Peyer's patch (tissue), 4 donors: Measurements from ENCODE around the gene UMOD. TPM values are rescaled to one million over a fixed set of nuclear protein-coding genes. Genes with fewer than 3 reads are reported as not detected.

Experiments
- DNase-seq, 3 donors: peaks; one replicate each; pipeline ENCODE4 v3.0.0-alpha.2; 2017 to 2019
- H3K27ac ChIP-seq, 4 donors: fragments of 200-600 bp; sonication (generic); one replicate each; pipeline ENCODE4 v1.5.1; 2016 to 2019
- H3K27me3 ChIP-seq, 2 donors: fragments of 200-600 bp; sonication (generic); one replicate each; pipeline ENCODE4 v1.5.1; 2019
- H3K36me3 ChIP-seq, 3 donors: fragments of 200-600 bp; sonication (generic); one replicate each; pipeline ENCODE4 v1.5.1; 2016 to 2019
- H3K4me1 ChIP-seq, 4 donors: fragments of 200-600 bp; sonication (generic); one replicate each; pipeline ENCODE4 v1.5.1; 2016 to 2019
- H3K4me3 ChIP-seq, 4 donors: fragments of 200-600 bp; sonication (generic); 1 replicate in 3 of 4; 2 replicates in 1 of 4; pipeline ENCODE4 v1.5.1; 2016 to 2019; ENCODE audit warnings: mild to moderate bottlenecking in 1 of 4
- H3K9me3 ChIP-seq, 4 donors: fragments of 200-600 bp; sonication (generic); one replicate each; pipeline ENCODE4 v1.5.1; 2016 to 2019; ENCODE audit warnings: mild to moderate bottlenecking in 1 of 4
- CTCF ChIP-seq, 6 experiments: fragments of 450-650 bp in 4 of 6; fragments of 200-600 bp in 2 of 6; sonication (generic) in 1 of 6; IDR thresholded peaks; one replicate each; pipeline ENCODE4 v1.5.1; 2017 to 2019; ENCODE audit warnings: antibody characterized with exemption in 6 of 6, mild to moderate bottlenecking in 3 of 6, moderate library complexity in 1 of 6
- POLR2A ChIP-seq, 2 donors: fragments of 450-650 bp; IDR thresholded peaks; one replicate each; pipeline ENCODE4 v1.5.1; 2017; ENCODE audit warnings: antibody characterized with exemption in 2 of 2, mild to moderate bottlenecking in 2 of 2, moderate library complexity in 2 of 2
- total RNA-seq, 4 donors: library from RNA; depleted of rRNA; stranded (reverse); fragments of >200 nt; gene quantifications; one replicate each; pipeline ENCODE4 v1.1.0, GENCODE V29; 2016

Gene UMOD
- total RNA-seq, 4 donors from 2014 or later, result not detected

GRCh38 chr16:20307240-20307671, 45.3 kb downstream of the UMOD start:
- Histone ChIP-seq H3K4me1 (no peaks in the 10 kb centered on the region), H3K4me3 (no peak overlapping the region), H3K36me3 (no peaks in the 10 kb centered on the region), H3K9me3 (no peaks in the 10 kb centered on the region), H3K27me3 (no peaks in the 10 kb centered on the region), H3K27ac (no peak overlapping the region)
- TF ChIP-seq CTCF (IDR thresholded peaks at IDR 0.05) (no peak), POLR2A (IDR thresholded peaks at IDR 0.05) (no peak)
- no peak for DNase-seq

- Histone ChIP-seq H3K36me3 (no peaks in the 10 kb centered on the region), H3K9me3 (no peaks in the 10 kb centered on the region), H3K4me1 (no peaks in the 10 kb centered on the region), H3K4me3 (no peak overlapping the region), H3K27me3 (no peaks in the 10 kb centered on the region), H3K27ac (no peak overlapping the region)
- no peak for DNase-seq
- TF ChIP-seq CTCF (IDR thresholded peaks at IDR 0.05), result no peak
- TF ChIP-seq POLR2A (IDR thresholded peaks at IDR 0.05), result no peak
Observed at GRCh38 chr16:20306401-20306800, 46.1 kb downstream of the UMOD start.

GRCh38 chr16:20303012-20303411, 49.5 kb downstream of the UMOD start:
- Histone ChIP-seq H3K27me3 (no peaks in the 10 kb centered on the region), H3K9me3 (no peaks in the 10 kb centered on the region), H3K4me3 (no peak overlapping the region), H3K27ac (no peak overlapping the region), H3K36me3 (no peaks in the 10 kb centered on the region), H3K4me1 (no peaks in the 10 kb centered on the region)
- DNase-seq, result no peak
- TF ChIP-seq CTCF (IDR thresholded peaks at IDR 0.05) (no peak), POLR2A (IDR thresholded peaks at IDR 0.05) (no peak)

- Histone ChIP-seq H3K27me3 (no peaks in the 10 kb centered on the region), H3K4me3 (no peak overlapping the region), H3K36me3 (no peaks in the 10 kb centered on the region), H3K4me1 (no peaks in the 10 kb centered on the region), H3K9me3 (no peaks in the 10 kb centered on the region), H3K27ac (no peak overlapping the region)
- DNase-seq, result no peak
- TF ChIP-seq POLR2A (IDR thresholded peaks at IDR 0.05) (no peak), CTCF (IDR thresholded peaks at IDR 0.05) (no peak)
Observed at GRCh38 chr16:20302389-20302788, 50.1 kb downstream of the UMOD start.

- no peaks in the 10 kb centered on the region for H3K27me3 ChIP-seq
- no peaks in the 10 kb centered on the region for H3K36me3 ChIP-seq
- no peaks in the 10 kb centered on the region for H3K9me3 ChIP-seq
- H3K27ac ChIP-seq, result no peak overlapping the region
- no peak overlapping the region for H3K4me3 ChIP-seq
- H3K4me1 ChIP-seq, result no peaks in the 10 kb centered on the region
- no peak for TF ChIP-seq CTCF (IDR thresholded peaks at IDR 0.05)
- no peak for TF ChIP-seq POLR2A (IDR thresholded peaks at IDR 0.05)
- DNase-seq, result no peak
Observed at GRCh38 chr16:20301840-20302239, 50.7 kb downstream of the UMOD start.
